Midbrain (tissue), 1 donor: ENCODE measurements around the gene ABRACL.

Experiments used
- DNase-seq: peaks from one replicate; lab custom pipeline; 2025; lab: John Stamatoyannopoulos, UW

Gene ABRACL

GRCh38 chr6:139054001-139054400 lies 25.5 kb downstream of the ABRACL start:
- DNase-seq: no peak

GRCh38 chr6:139055709-139056108 lies 27.2 kb downstream of the ABRACL start:
- DNase-seq: no peak

GRCh38 chr6:139058029-139058428 lies 29.5 kb downstream of the ABRACL start:
- DNase-seq: no peak

GRCh38 chr6:139060332-139060731 lies 31.8 kb downstream of the ABRACL start:
- DNase-seq: no peak

- no peak for DNase-seq
Measured at GRCh38 chr6:139062932-139063646, 34.5 kb downstream of the ABRACL start.

- no peak for DNase-seq
Measured at GRCh38 chr6:139064981-139065665, 36.6 kb downstream of the ABRACL start.

GRCh38 chr6:139066080-139066479 lies 37.5 kb downstream of the ABRACL start:
- no peak for DNase-seq

GRCh38 chr6:139068846-139069245 lies 40.3 kb downstream of the ABRACL start:
- no peak for DNase-seq

- DNase-seq: no peak
Measured at GRCh38 chr6:139073118-139073517, 44.6 kb downstream of the ABRACL start.

- DNase-seq: no peak
Measured at GRCh38 chr6:139079018-139079417, 50.5 kb downstream of the ABRACL start.

- DNase-seq: no peak
Measured at GRCh38 chr6:139080255-139080920, 51.8 kb downstream of the ABRACL start.

- no peak for DNase-seq
Measured at GRCh38 chr6:139081471-139081870, 52.9 kb downstream of the ABRACL start.

- DNase-seq: no peak
Measured at GRCh38 chr6:139082370-139082769, 53.8 kb downstream of the ABRACL start.

- DNase-seq: no peak
Measured at GRCh38 chr6:139091826-139092225, 63.3 kb downstream of the ABRACL start.
